CD4-positive, alpha-beta T cell treated with Interferon gamma for 1 hour (primary cell): ENCODE measurements around the gene UBA7.
A peak's percentile ranks its signal among the peaks of the same experiment; 100 is the strongest.
"Not testable (repeated sequence)": the region's sequence is repeated elsewhere in the genome, so short reads cannot be mapped to it uniquely, and the experiment has no call there.

Experiments
- DNase-seq: peaks from one replicate; pipeline ENCODE4 v3.0.0-alpha.2; 2020

UBA7 gene

GRCh38 chr3:49813497-49814174 is at the start of gene UBA7:
UBA7 (minus strand) TSS chr3:49813953; CDS start chr3:49813787, 166 bp downstream.
- peak; percentile 42 for DNase-seq

GRCh38 chr3:49859576-49860305 is 46.0 kb upstream of the UBA7 start:
- DNase-seq, result no peak

GRCh38 chr3:49856181-49857005 is 42.6 kb upstream of the UBA7 start, which contains the start of gene TRAIP:
TRAIP (minus strand) TSS chr3:49856564; CDS start chr3:49856453, 111 bp downstream.
- peak; percentile 92 for DNase-seq

- DNase-seq, result no peak
Observed at GRCh38 chr3:49855662-49856061, 41.9 kb upstream of the UBA7 start.

GRCh38 chr3:49845694-49846093 is 31.9 kb upstream of the UBA7 start:
- DNase-seq, result no peak

- no peak for DNase-seq
Observed at GRCh38 chr3:49844464-49845183, 30.9 kb upstream of the UBA7 start.

- DNase-seq, result no peak
Observed at GRCh38 chr3:49842843-49843517, 29.2 kb upstream of the UBA7 start.

- no peak for DNase-seq
Observed at GRCh38 chr3:49841806-49842205, 28.1 kb upstream of the UBA7 start.

GRCh38 chr3:49841126-49841696 is 27.5 kb upstream of the UBA7 start:
- no peak for DNase-seq

- DNase-seq, result no peak
Observed at GRCh38 chr3:49840388-49840787, 26.6 kb upstream of the UBA7 start.

GRCh38 chr3:49839193-49839809 is 25.5 kb upstream of the UBA7 start:
- peak; percentile 79 for DNase-seq

- no peak for DNase-seq
Observed at GRCh38 chr3:49831341-49831740, 17.6 kb upstream of the UBA7 start.

- no peak for DNase-seq
Observed at GRCh38 chr3:49826016-49826415, 12.3 kb upstream of the UBA7 start.

- not testable (repeated sequence) for DNase-seq
Observed at GRCh38 chr3:49823131-49823530, 9.4 kb upstream of the UBA7 start.

GRCh38 chr3:49812916-49813496 is 747 bp downstream of the UBA7 start:
- DNase-seq, result no peak

GRCh38 chr3:49807431-49808114 is 6.2 kb downstream of the UBA7 start:
- no peak for DNase-seq

GRCh38 chr3:49806850-49807249 is 6.9 kb downstream of the UBA7 start:
- DNase-seq, result no peak

GRCh38 chr3:49805897-49806701 is 7.7 kb downstream of the UBA7 start:
- peak; percentile 35 for DNase-seq

- DNase-seq, result peak; percentile 64
Observed at GRCh38 chr3:49805367-49805782, 8.4 kb downstream of the UBA7 start.
